Liver (tissue), 9 donors: ENCODE results near the gene PIPOX. TPM values are rescaled to one million over a fixed set of nuclear protein-coding genes. Genes with fewer than 3 reads are reported as not detected.

ENCODE experiments used
- DNase-seq: peaks from one replicate; pipeline ENCODE4 v3.0.0-alpha.2; 2017; ENCODE audit warnings: low spot score
- H3K27ac ChIP-seq, 2 donors: one replicate each; pipeline ENCODE4 v1.7.0; 2013; ENCODE audit warnings: inconsistent platforms in 2 of 2, low read length in 2 of 2, control low read depth in 1 of 2, low read depth in 1 of 2, mild to moderate bottlenecking in 1 of 2
- H3K27me3 ChIP-seq, 4 donors: one replicate each; pipeline versions ENCODE4 v1.6.1 to v1.7.0; 2013; ENCODE audit warnings: low read length in 3 of 4, inconsistent platforms in 1 of 4, mild to moderate bottlenecking in 1 of 4, moderate library complexity in 1 of 4; ENCODE audit not compliant: control insufficient read depth in 4 of 4, insufficient read depth in 4 of 4
- H3K36me3 ChIP-seq, 4 donors: one replicate each; pipeline versions ENCODE4 v1.6.1 to v1.7.0; 2013; ENCODE audit warnings: low read length in 3 of 4, mild to moderate bottlenecking in 3 of 4, low read depth in 1 of 4, moderate library complexity in 1 of 4; ENCODE audit not compliant: control insufficient read depth in 4 of 4, insufficient read depth in 3 of 4
- H3K4me1 ChIP-seq, 4 donors: one replicate each; pipeline versions ENCODE4 v1.6.1 to v1.7.0; 2013; ENCODE audit warnings: low read length in 3 of 4, mild to moderate bottlenecking in 3 of 4, moderate library complexity in 1 of 4; ENCODE audit not compliant: control insufficient read depth in 4 of 4, insufficient read depth in 4 of 4
- H3K4me3 ChIP-seq, 3 donors: one replicate each; pipeline versions ENCODE4 v1.6.1 to v1.7.0; 2013; ENCODE audit warnings: low read length in 3 of 3, control low read depth in 1 of 3, low read depth in 1 of 3, mild to moderate bottlenecking in 1 of 3
- H3K9ac ChIP-seq, 2 donors: one replicate each; pipeline ENCODE4 v1.7.0; 2013; ENCODE audit warnings: low read length in 2 of 2, mild to moderate bottlenecking in 2 of 2, moderate library complexity in 2 of 2, control low read depth in 1 of 2, low read depth in 1 of 2
- H3K9me3 ChIP-seq, 4 donors: one replicate each; pipeline versions ENCODE4 v1.6.1 to v1.7.0; 2013; ENCODE audit warnings: low read length in 3 of 4; ENCODE audit not compliant: control insufficient read depth in 4 of 4
- ATF3 ChIP-seq: IDR thresholded peaks from 2 replicates; pipeline ENCODE4 v1.6.1; 2016; ENCODE audit warnings: antibody characterized with exemption
- CTCF ChIP-seq: fragments of 150-350 bp; IDR thresholded peaks from 2 replicates; pipeline ENCODE4 v1.5.1; 2017; ENCODE audit warnings: improper control_type of control experiment, low read depth, low read length; ENCODE audit not compliant: missing input control
- EGR1 ChIP-seq, 2 donors: IDR thresholded peaks; 2 replicates each; pipeline ENCODE4 v1.6.1; 2016 to 2018; ENCODE audit warnings: antibody characterized with exemption in 2 of 2, low read depth in 2 of 2
- FOXA1 ChIP-seq: IDR thresholded peaks from 2 replicates; pipeline ENCODE4 v1.6.1; 2016; ENCODE audit warnings: antibody characterized with exemption
- FOXA2 ChIP-seq: IDR thresholded peaks from 2 replicates; pipeline ENCODE4 v1.6.1; 2016; ENCODE audit warnings: antibody characterized with exemption
- GABPA ChIP-seq, 2 donors: IDR thresholded peaks in 1 of 2; conservative IDR thresholded peaks in 1 of 2; 2 replicates each; pipeline ENCODE4 v1.6.1; 2016; ENCODE audit warnings: antibody characterized with exemption in 2 of 2, mild to moderate bottlenecking in 1 of 2, moderate library complexity in 1 of 2
- HNF4A ChIP-seq, 2 donors: conservative IDR thresholded peaks; 2 replicates each; pipeline ENCODE4 v1.6.1; 2016; ENCODE audit warnings: antibody characterized with exemption in 2 of 2, mild to moderate bottlenecking in 2 of 2
- HNF4G ChIP-seq: IDR thresholded peaks from 2 replicates; pipeline ENCODE4 v1.6.1; 2016; ENCODE audit warnings: antibody characterized with exemption
- JUND ChIP-seq, 2 donors: IDR thresholded peaks; 2 replicates each; pipeline ENCODE4 v1.6.1; 2016; ENCODE audit warnings: antibody characterized with exemption in 2 of 2
- MAX ChIP-seq: IDR thresholded peaks from 2 replicates; pipeline ENCODE4 v1.6.1; 2016; ENCODE audit warnings: antibody characterized with exemption
- NR2F2 ChIP-seq: IDR thresholded peaks from 2 replicates; pipeline ENCODE4 v1.6.1; 2016; ENCODE audit warnings: antibody characterized with exemption
- RAD21 ChIP-seq, 2 donors: IDR thresholded peaks; 2 replicates each; pipeline ENCODE4 v1.6.1; 2016; ENCODE audit warnings: antibody characterized with exemption in 2 of 2, mild to moderate bottlenecking in 2 of 2
- REST ChIP-seq: IDR thresholded peaks from 2 replicates; pipeline ENCODE4 v1.6.1; 2016; ENCODE audit warnings: antibody characterized with exemption, mild to moderate bottlenecking
- RXRA ChIP-seq, 2 donors: IDR thresholded peaks; 2 replicates each; pipeline ENCODE4 v1.6.1; 2017 to 2018; ENCODE audit warnings: antibody characterized with exemption in 2 of 2, mild to moderate bottlenecking in 1 of 2
- SP1 ChIP-seq: IDR thresholded peaks from 2 replicates; pipeline ENCODE4 v1.6.1; 2018; ENCODE audit warnings: antibody characterized with exemption, mild to moderate bottlenecking
- TAF1 ChIP-seq: conservative IDR thresholded peaks from 2 replicates; pipeline ENCODE4 v1.6.1; 2016; ENCODE audit warnings: antibody characterized with exemption, mild to moderate bottlenecking
- YY1 ChIP-seq: IDR thresholded peaks from 2 replicates; pipeline ENCODE4 v1.6.1; 2016; ENCODE audit warnings: antibody characterized with exemption, mild to moderate bottlenecking
- ZBTB33 ChIP-seq: IDR thresholded peaks from 2 replicates; pipeline ENCODE4 v1.6.1; 2016; ENCODE audit warnings: antibody characterized with exemption
- WGBS: extraction: QIAGEN DNeasy Blood & Tissue Kit; methylation state at CpG from one replicate; pipeline ENCODE4 v1.1.7; 2013; 5-methylcytosine and 5-hydroxymethylcytosine counted together
- polyA plus RNA-seq, 2 donors: library from polyadenylated mRNA; stranded (reverse) in 1 of 2; unstranded in 1 of 2; fragments of 200-250 nt in 1 of 2; fragments of >200 nt in 1 of 2; fragmentation: Nextera tagmentation in 1 of 2; extraction: Ambion mirVana in 1 of 2; gene quantifications; one replicate each; pipeline versions ENCODE4 v1.2.1 to v1.2.3, GENCODE V29; 2013 to 2015
- total RNA-seq, 2 donors: library from RNA; depleted of rRNA; stranded (reverse); fragments of >200 nt; gene quantifications; one replicate each; pipeline ENCODE4 v1.2.3, GENCODE V29; 2014
- donor health status: healthy.
- donor health status: healthy.
- donor health status: healthy.
- donor health status: healthy.
- donor health status: healthy.

Gene PIPOX
- total and polyA plus RNA-seq, 4 donors: 19.3 to 227 (median 158) TPM

GRCh38 chr17:29024316-29024952 lies 18.5 kb upstream of the PIPOX start:
- H3K9me3 ChIP-seq: no peaks in the 10 kb centered on the region
- no peak for TF ChIP-seq NR2F2
- TF ChIP-seq CTCF: no peak
- no peak for TF ChIP-seq FOXA2
- no peak for TF ChIP-seq HNF4G
- TF ChIP-seq RAD21 (IDR thresholded peaks at IDR 0.05): no peak
- no peak for TF ChIP-seq HNF4A (conservative IDR thresholded peaks at IDR 0.05)
- no peak for TF ChIP-seq MAX
- no peak for TF ChIP-seq ATF3
- TF ChIP-seq TAF1: no peak
- TF ChIP-seq FOXA1: no peak
- TF ChIP-seq EGR1 (IDR thresholded peaks at IDR 0.05; ENCODE audit: low read depth in 2 of 2): no peak
- no peak for TF ChIP-seq YY1
- TF ChIP-seq ZBTB33: no peak
- no peak for TF ChIP-seq JUND (IDR thresholded peaks at IDR 0.05)
- no peak for TF ChIP-seq RXRA (IDR thresholded peaks at IDR 0.05)
- no peak for TF ChIP-seq REST
- H3K27ac ChIP-seq: no peak overlapping the region
- no peaks in the 10 kb centered on the region for H3K36me3 ChIP-seq
- peaks cover 0 to 8% (median 2%) of the 10 kb centered on the region in 4 donors for H3K4me1 ChIP-seq
- no peaks in the 10 kb centered on the region for H3K27me3 ChIP-seq
- 76% methylated on average over 6 of the region's 6 CpGs for WGBS
- no peak for DNase-seq
- no peak overlapping the region for H3K4me3 ChIP-seq
- no peak overlapping the region for H3K9ac ChIP-seq

- 70% methylated on average over 5 of the region's 5 CpGs for WGBS
- Histone ChIP-seq H3K4me3 (no peak overlapping the region), H3K9me3 (peaks cover 0 to 5% (median 0%) of the 10 kb centered on the region in 4 donors), H3K27ac (no peak overlapping the region), H3K9ac (no peak overlapping the region), H3K27me3 (no peaks in the 10 kb centered on the region), H3K4me1 (no peaks in the 10 kb centered on the region), H3K36me3 (no peaks in the 10 kb centered on the region)
- no peak for DNase-seq
- TF ChIP-seq ATF3: no peak
- no peak for TF ChIP-seq EGR1 (IDR thresholded peaks at IDR 0.05; ENCODE audit: low read depth in 2 of 2)
- TF ChIP-seq FOXA2: no peak
- TF ChIP-seq JUND (IDR thresholded peaks at IDR 0.05): no peak
- no peak for TF ChIP-seq REST
- no peak for TF ChIP-seq GABPA (IDR thresholded peaks at IDR 0.05 in 1 of 2, conservative IDR thresholded peaks at IDR 0.05 in 1 of 2)
- no peak for TF ChIP-seq SP1
- no peak for TF ChIP-seq RAD21 (IDR thresholded peaks at IDR 0.05)
- TF ChIP-seq YY1: no peak
- TF ChIP-seq RXRA (IDR thresholded peaks at IDR 0.05): no peak
These were observed 11.5 kb upstream of the PIPOX start for GRCh38 chr17:29031488-29031887.
